Endothelial cell of umbilical vein (primary cell): ENCODE results near the gene KHSRP. TPM values are rescaled to one million over a fixed set of nuclear protein-coding genes. Genes with fewer than 3 reads are reported as not detected.

Source experiments
- BruUV-seq: library from RNA; stranded (reverse); fragments of 400-500 nt; replicated peaks from 2 replicates; lab custom pipeline; 2021; lab: Mats Ljungman, UMichigan
- CTCF ChIA-PET: fragments of 300-600, 350-600 bp; sonication (Branson Sonifier 250); formaldehyde crosslinking; loops from one replicate; lab custom pipeline; 2021; ENCODE audit warnings: antibody characterized with exemption, inconsistent platforms; lab: Charles Lee
- POLR2A ChIA-PET: fragments of 300-600, 350-600 bp; sonication (Branson Sonifier 250); formaldehyde crosslinking; loops from one replicate; lab custom pipeline; 2021; ENCODE audit warnings: antibody characterized with exemption, inconsistent platforms; lab: Charles Lee
- DNase-seq: peaks from one replicate; pipeline ENCODE4 v3.0.0-alpha.2; 2011; ENCODE audit warnings: low read depth, low spot score
- FAIRE-seq: peaks from 2 replicates; lab custom pipeline; 2011; peaks lifted over from hg19 to GRCh38; lab: Jason Lieb, UNC
- H2AFZ ChIP-seq: 2 replicates; pipeline ENCODE4 v1.6.0; 2012; ENCODE audit warnings: low read depth, low read length, control low read depth, inconsistent platforms
- H3K27ac ChIP-seq: 2 replicates; pipeline ENCODE4 v1.5.1; 2011; ENCODE audit warnings: low read depth, mild to moderate bottlenecking, control low read depth, low read length, moderate library complexity; ENCODE audit not compliant: insufficient read depth
- H3K27me3 ChIP-seq, 2 experiments: 2 replicates each; pipeline versions ENCODE4 v1.6.0 to v1.6.1; 2011; ENCODE audit warnings: low read length in 2 of 2, mixed read lengths in 1 of 2; ENCODE audit not compliant: control insufficient read depth in 2 of 2, insufficient read depth in 2 of 2
- H3K36me3 ChIP-seq, 2 experiments: 2 replicates in 1 of 2; 3 replicates in 1 of 2; pipeline ENCODE4 v1.5.1; 2011; ENCODE audit warnings: low read length in 2 of 2, mild to moderate bottlenecking in 1 of 2, moderate library complexity in 1 of 2; ENCODE audit not compliant: control insufficient read depth in 2 of 2, insufficient read depth in 2 of 2; ENCODE audit errors: extremely low read depth in 1 of 2
- H3K4me1 ChIP-seq: 3 replicates; pipeline ENCODE4 v1.5.1; 2011; ENCODE audit warnings: mild to moderate bottlenecking, low read length; ENCODE audit not compliant: control insufficient read depth, insufficient read depth; ENCODE audit errors: extremely low read depth
- H3K4me2 ChIP-seq: 2 replicates; pipeline ENCODE4 v1.6.1; 2011; ENCODE audit warnings: low read length, control low read depth, mixed read lengths; ENCODE audit not compliant: insufficient read depth
- H3K4me3 ChIP-seq, 3 experiments: fragments of 200-600 bp in 1 of 3; sonication (generic), shearing (Covaris generic) in 1 of 3; replicated peaks in 1 of 3; 2 replicates each; pipeline ENCODE4 v1.5.1; 2011 to 2016; ENCODE audit warnings: control low read depth in 3 of 3, low read length in 3 of 3, mild to moderate bottlenecking in 2 of 3, inconsistent platforms in 1 of 3, low read depth in 1 of 3, moderate library complexity in 1 of 3; ENCODE audit not compliant: insufficient read depth in 1 of 3
- H3K79me2 ChIP-seq: 2 replicates; pipeline ENCODE4 v1.6.0; 2012; ENCODE audit warnings: low read length, inconsistent platforms; ENCODE audit not compliant: control insufficient read depth, insufficient read depth
- H3K9ac ChIP-seq: replicated peaks from 2 replicates; pipeline ENCODE3; 2011; ENCODE audit warnings: low read length, control low read depth; ENCODE audit not compliant: insufficient read depth; ENCODE audit errors: extremely low read depth
- H3K9me1 ChIP-seq: replicated peaks from 3 replicates; pipeline ENCODE4 v1.6.0; 2011; ENCODE audit warnings: mild to moderate bottlenecking, low read length; ENCODE audit not compliant: control insufficient read depth, insufficient read depth; ENCODE audit errors: extremely low read depth
- H3K9me3 ChIP-seq: replicated peaks from 2 replicates; pipeline ENCODE4 v1.5.1; 2012; ENCODE audit warnings: low read length, inconsistent platforms; ENCODE audit not compliant: control insufficient read depth, insufficient read depth
- H4K20me1 ChIP-seq: replicated peaks from 2 replicates; pipeline ENCODE3; 2011; ENCODE audit warnings: mild to moderate bottlenecking, low read length; ENCODE audit not compliant: control insufficient read depth, insufficient read depth; ENCODE audit errors: extremely low read depth
- CTCF ChIP-seq, 2 donors: IDR thresholded peaks; 1 replicate in 1 of 2; 2 replicates in 1 of 2; pipeline ENCODE4 v1.5.1; 2011; ENCODE audit warnings: low read length in 2 of 2, mild to moderate bottlenecking in 2 of 2, moderate library complexity in 2 of 2, control low read depth in 1 of 2, inconsistent platforms in 1 of 2, low read depth in 1 of 2; ENCODE audit not compliant: insufficient read depth in 1 of 2; ENCODE audit errors: extremely low read depth in 1 of 2
- EZH2 ChIP-seq: IDR thresholded peaks from 2 replicates; pipeline ENCODE4 v1.6.1; 2012; ENCODE audit warnings: borderline replicate concordance, low read depth, mild to moderate bottlenecking, moderate library complexity, low read length, inconsistent platforms; ENCODE audit not compliant: severe bottlenecking
- FOS ChIP-seq: IDR thresholded peaks from 2 replicates; pipeline ENCODE4 v1.6.1; 2011; ENCODE audit warnings: mild to moderate bottlenecking, low read length, moderate library complexity, borderline replicate concordance; ENCODE audit not compliant: insufficient read depth
- GATA2 ChIP-seq: IDR thresholded peaks from 2 replicates; pipeline ENCODE4 v1.7.0; 2011; ENCODE audit warnings: low read depth, mild to moderate bottlenecking, moderate library complexity, mixed read lengths, low read length; ENCODE audit not compliant: insufficient read length, insufficient read depth
- JUN ChIP-seq: IDR thresholded peaks from 2 replicates; pipeline ENCODE4 v1.6.1; 2011; ENCODE audit warnings: borderline replicate concordance, low read depth; ENCODE audit not compliant: insufficient read length, insufficient read depth
- MAX ChIP-seq: IDR thresholded peaks from 2 replicates; pipeline ENCODE4 v1.6.1; 2011; ENCODE audit not compliant: insufficient read depth, insufficient read length
- MYC ChIP-seq: IDR thresholded peaks from one replicate; pipeline ENCODE4 v1.6.1; 2011; ENCODE audit warnings: mild to moderate bottlenecking, low read depth, low read length
- POLR2A ChIP-seq: IDR thresholded peaks from 2 replicates; pipeline ENCODE4 v1.6.1; 2012; ENCODE audit warnings: low read depth, mild to moderate bottlenecking, control low read depth, low read length
- POLR2AphosphoS5 ChIP-seq: IDR thresholded peaks from 2 replicates; pipeline ENCODE4 v1.6.1; 2012; ENCODE audit warnings: low read depth, mild to moderate bottlenecking, control low read depth, low read length, moderate library complexity; ENCODE audit not compliant: insufficient read depth
- dilution Hi-C: fragments of 300-500 bp; cut with MboI; formaldehyde crosslinking; loops from one replicate; pipeline ENCODE4 v1.15.0; 2019; ENCODE audit warnings: low sequenced_read_pairs; ENCODE audit not compliant: extremely low pct_ligation_motif_present
- intact Hi-C: fragments of 100-400 bp; cut with micrococcal nuclease; formaldehyde crosslinking; loops from one replicate; pipeline ENCODE4 v1.10.0; 2022
- polyA plus RNA-seq, 4 experiments: library from polyadenylated mRNA; depleted of rRNA in 3 of 4; stranded (reverse) in 3 of 4; unstranded in 1 of 4; fragments of >200 nt; gene quantifications; 2 replicates each; pipeline versions ENCODE4 v1.2.1 to v1.2.3, GENCODE V29; 2011 to 2012; ENCODE audit warnings: missing spikeins in 1 of 4
- total RNA-seq: library from RNA; stranded (reverse); gene quantifications from 2 replicates; pipeline ENCODE4 v1.2.3, GENCODE V29; 2021

KHSRP gene
- total and polyA plus RNA-seq, 2 donors (not counting 3 experiments of a cell fraction or from before 2014, with no cell fraction given): 98.3 to 372 TPM

GRCh38 chr19:6457958-6458694 is 33.5 kb upstream of the KHSRP start:
- DNase-seq (no peak), FAIRE-seq (no peak)
- Histone ChIP-seq H3K79me2 (no peaks in the 10 kb centered on the region), H3K4me1 (peaks cover 7% of the 10 kb centered on the region), H4K20me1 (no peaks in the 10 kb centered on the region), H2AFZ (no peak overlapping the region), H3K27ac (no peak overlapping the region), H3K36me3 (peaks cover 2 to 6% of the 10 kb centered on the region in 2 experiments), H3K9me3 (no peaks in the 10 kb centered on the region), H3K27me3 (no peaks in the 10 kb centered on the region), H3K9ac (no peak overlapping the region), H3K4me2 (no peak overlapping the region), H3K9me1 (no peaks in the 10 kb centered on the region), H3K4me3 (no peak overlapping the region)
- ChIA-PET CTCF (no interaction called here), POLR2A (no interaction called here)
- dilution Hi-C loops: no loop called here
- TF ChIP-seq FOS (no peak), POLR2A (no peak), CTCF (IDR thresholded peaks at IDR 0.05; ENCODE audit: extremely low read depth in 1 of 2, insufficient read depth in 1 of 2, low read depth in 1 of 2, low read length in 2 of 2) (no peak), EZH2 (no peak), MAX (no peak), JUN (no peak), MYC (no peak), GATA2 (no peak), POLR2AphosphoS5 (no peak)
- intact Hi-C loops: no loop called here
- no TSS peak for BruUV-seq
